Measurements from ENCODE around the gene METTL26. TPM values are rescaled to one million over a fixed set of nuclear protein-coding genes. Genes with fewer than 3 reads are reported as not detected.

Gene METTL26
- total and polyA plus RNA-seq, 9 of the 15 experiments (the other 6 are each of a cell fraction or from before 2014, with no cell fraction given): 7.3 to 262 (median 80.9) TPM

DNA sequence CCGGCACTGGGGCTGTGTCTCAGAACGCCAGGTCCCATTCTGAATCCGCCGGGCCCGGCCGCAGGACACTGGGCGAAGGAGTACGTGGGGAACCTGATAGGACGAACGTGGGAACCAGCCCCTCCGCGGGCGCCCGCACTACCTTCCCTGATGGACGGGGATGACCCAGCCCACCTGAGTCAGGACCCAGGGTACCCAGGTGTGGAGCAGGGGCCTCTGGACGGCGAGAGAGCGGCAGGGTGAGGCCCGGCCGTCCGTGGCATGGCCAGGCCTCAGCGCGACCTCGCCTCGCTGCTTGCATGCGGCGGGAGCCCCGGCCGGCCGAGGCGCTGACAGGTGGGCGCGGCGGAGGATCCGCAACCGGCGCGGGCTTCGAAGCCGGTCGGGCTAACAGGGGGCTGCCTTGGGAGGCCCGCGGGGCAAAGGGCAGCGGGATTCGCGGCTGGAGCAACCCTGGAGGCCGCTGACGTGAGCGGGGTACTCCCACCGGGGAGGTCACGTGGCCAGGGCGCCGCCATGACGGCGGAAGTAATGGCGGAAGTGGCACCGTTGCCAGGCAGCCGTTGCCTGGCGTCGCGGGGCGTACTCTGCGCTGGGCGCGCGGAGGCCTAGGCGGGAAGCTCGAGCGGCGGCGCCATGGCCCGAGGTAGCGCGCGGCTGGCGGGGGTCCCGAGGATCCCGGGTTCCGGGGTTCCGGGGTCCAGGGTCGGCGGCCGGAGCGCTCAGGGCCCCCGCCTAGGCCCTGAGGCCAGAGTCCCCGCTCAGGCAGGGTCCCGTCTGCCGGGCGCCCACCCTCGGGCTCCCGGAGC lies 12.9 kb upstream of the METTL26 start, which contains the start of gene WDR90:
Gene WDR90, plus strand, starts transcription at position 585 of the 809 bp plus-strand sequence. Its CDS starts 52 bp downstream, at position 637.
- H3K9ac ChIP-seq (ENCODE audit: insufficient read depth in 1 of 2, low read depth in 2 of 2, low read length in 2 of 2): no peak within 1 kb of the TSS
- no peak within 1 kb of the TSS for H3K4me3 ChIP-seq
- no peak within 1 kb of the TSS for H2AFZ ChIP-seq (ENCODE audit: low read depth, low read length)
- no peaks in the 10 kb centered on the region for H3K9me1 ChIP-seq (ENCODE audit: control insufficient read depth, insufficient read depth, low read length)
- no peaks in the 10 kb centered on the region for H3K9me3 ChIP-seq (replicated peaks; ENCODE audit: control insufficient read depth, insufficient read depth, low read depth, low read length)
- H3K27ac ChIP-seq (ENCODE audit: extremely low read depth, low read depth, low read length): no peak within 1 kb of the TSS
- WGBS (ENCODE audit: insufficient coverage, low coverage, missing lambda C conversion rate): 97% methylated on average over 39 of the region's 91 CpGs
- peaks cover 42% of the 10 kb centered on the region; the same call in 2 of the 3 replicates for H3K36me3 ChIP-seq (ENCODE audit: control insufficient read depth, insufficient read depth, low read length)
- BruUV-seq (replicated peaks): no TSS peak
- ATAC-seq (no peak), DNase-seq (ENCODE audit: extremely low read depth in 1 of 4, low spot score in 3 of 4) (no peak), FAIRE-seq (no peak)
- in situ Hi-C loops (cut with MboI): no loop called here
- no peaks in the 10 kb centered on the region for H3K27me3 ChIP-seq (ENCODE audit: control insufficient read depth in 2 of 2, insufficient read depth in 2 of 2, low read length in 2 of 2)
- intact Hi-C loops (cut with micrococcal nuclease): no loop called here
- CTCF ChIA-PET (ENCODE audit: low intra/inter-chr PET ratio): no interaction called here
- H3K4me1 ChIP-seq (replicated peaks in 1 of 2; ENCODE audit: control insufficient read depth in 2 of 2, insufficient read depth in 2 of 2, low read length in 2 of 2): peaks cover 0 to 88% of the 10 kb centered on the region in 2 experiments; a peak in 3 of 5 replicates
- peaks cover 22% of the 10 kb centered on the region for H3K79me2 ChIP-seq (ENCODE audit: control insufficient read depth, insufficient read depth, low read length)
- POLR2A ChIA-PET: interaction anchor here (0.6 to 0.7 kb wide), 2 partner anchors 10 to 81 kb away, joined by 3 to 4 read pairs; no protein-coding TSS in a partner anchor
- no peak within 1 kb of the TSS for H3K4me2 ChIP-seq (ENCODE audit: insufficient read depth, low read length)
- no peaks in the 10 kb centered on the region for H4K20me1 ChIP-seq (replicated peaks; ENCODE audit: control insufficient read depth, insufficient read depth, low read length)
- no peak for TF ChIP-seq ZNF644 (tag; IDR thresholded peaks at IDR 0.05; ENCODE audit: low read depth)
- TF ChIP-seq ZNF174 (CRISPR knock-in tag; IDR thresholded peaks at IDR 0.05): no peak
- TF ChIP-seq ILF3 (IDR thresholded peaks at IDR 0.05; ENCODE audit: borderline replicate concordance): no peak
- TF ChIP-seq, protein P1, sequence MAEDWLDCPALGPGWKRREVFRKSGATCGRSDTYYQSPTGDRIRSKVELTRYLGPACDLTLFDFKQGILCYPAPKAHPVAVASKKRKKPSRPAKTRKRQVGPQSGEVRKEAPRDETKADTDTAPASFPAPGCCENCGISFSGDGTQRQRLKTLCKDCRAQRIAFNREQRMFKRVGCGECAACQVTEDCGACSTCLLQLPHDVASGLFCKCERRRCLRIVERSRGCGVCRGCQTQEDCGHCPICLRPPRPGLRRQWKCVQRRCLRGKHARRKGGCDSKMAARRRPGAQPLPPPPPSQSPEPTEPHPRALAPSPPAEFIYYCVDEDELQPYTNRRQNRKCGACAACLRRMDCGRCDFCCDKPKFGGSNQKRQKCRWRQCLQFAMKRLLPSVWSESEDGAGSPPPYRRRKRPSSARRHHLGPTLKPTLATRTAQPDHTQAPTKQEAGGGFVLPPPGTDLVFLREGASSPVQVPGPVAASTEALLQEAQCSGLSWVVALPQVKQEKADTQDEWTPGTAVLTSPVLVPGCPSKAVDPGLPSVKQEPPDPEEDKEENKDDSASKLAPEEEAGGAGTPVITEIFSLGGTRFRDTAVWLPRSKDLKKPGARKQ (CRISPR knock-in tag; IDR thresholded peaks at IDR 0.05): no peak
- TF ChIP-seq HNRNPL (IDR thresholded peaks at IDR 0.05; ENCODE audit: low read depth, low read length): peak; percentile 91
- TF ChIP-seq SUPT5H (IDR thresholded peaks at IDR 0.05): 0 out of 2 replicates have a peak, but pooled peaks have one; percentile 41
- no peak for TF ChIP-seq FIP1L1 (IDR thresholded peaks at IDR 0.05; ENCODE audit: low read depth, low read length, poor library complexity, severe bottlenecking)
- TF ChIP-seq RBM34 (IDR thresholded peaks at IDR 0.05; ENCODE audit: borderline replicate concordance, insufficient read depth, low read length): no peak
- peak in 1 of 3 experiments; percentile 77 for TF ChIP-seq YY1 (IDR thresholded peaks at IDR 0.05; ENCODE audit: borderline replicate concordance in 1 of 3, control insufficient read depth in 1 of 3, extremely low read depth in 1 of 3, insufficient read depth in 3 of 3, insufficient read length in 1 of 3, insufficient replicate concordance in 2 of 3, low read depth in 1 of 3, low read length in 2 of 3)
- TF ChIP-seq CREM (IDR thresholded peaks at IDR 0.05; ENCODE audit: low read depth): no peak
- no peak for TF ChIP-seq U2AF2 (optimal IDR thresholded peaks at IDR 0.05; ENCODE audit: low read depth, low read length)
- no peak for TF ChIP-seq PKNOX1 (IDR thresholded peaks at IDR 0.05)
- TF ChIP-seq TCF7 (IDR thresholded peaks at IDR 0.05; ENCODE audit: borderline replicate concordance): no peak
- TF ChIP-seq, protein P2, sequence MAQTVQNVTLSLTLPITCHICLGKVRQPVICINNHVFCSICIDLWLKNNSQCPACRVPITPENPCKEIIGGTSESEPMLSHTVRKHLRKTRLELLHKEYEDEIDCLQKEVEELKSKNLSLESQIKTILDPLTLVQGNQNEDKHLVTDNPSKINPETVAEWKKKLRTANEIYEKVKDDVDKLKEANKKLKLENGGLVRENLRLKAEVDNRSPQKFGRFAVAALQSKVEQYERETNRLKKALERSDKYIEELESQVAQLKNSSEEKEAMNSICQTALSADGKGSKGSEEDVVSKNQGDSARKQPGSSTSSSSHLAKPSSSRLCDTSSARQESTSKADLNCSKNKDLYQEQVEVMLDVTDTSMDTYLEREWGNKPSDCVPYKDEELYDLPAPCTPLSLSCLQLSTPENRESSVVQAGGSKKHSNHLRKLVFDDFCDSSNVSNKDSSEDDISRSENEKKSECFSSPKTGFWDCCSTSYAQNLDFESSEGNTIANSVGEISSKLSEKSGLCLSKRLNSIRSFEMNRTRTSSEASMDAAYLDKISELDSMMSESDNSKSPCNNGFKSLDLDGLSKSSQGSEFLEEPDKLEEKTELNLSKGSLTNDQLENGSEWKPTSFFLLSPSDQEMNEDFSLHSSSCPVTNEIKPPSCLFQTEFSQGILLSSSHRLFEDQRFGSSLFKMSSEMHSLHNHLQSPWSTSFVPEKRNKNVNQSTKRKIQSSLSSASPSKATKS (CRISPR knock-in tag; IDR thresholded peaks at IDR 0.05): no peak
- peak; percentile 64 for TF ChIP-seq POLR2G (IDR thresholded peaks at IDR 0.05; ENCODE audit: low read depth, low read length)
- TF ChIP-seq BRCA1 (IDR thresholded peaks at IDR 0.05): no peak
- no peak for TF ChIP-seq BRCA1 (CRISPR knock-in tag; IDR thresholded peaks at IDR 0.05)
